GM18868 (cell line): ENCODE data around the gene HPCA.

Experiments used
- ATAC-seq: cut with Tn5 transposase; IDR thresholded peaks from one replicate; pipeline ENCODE4 v1.9.1; 2021; ENCODE audit warnings: mild to moderate bottlenecking, moderate library complexity; ENCODE audit not compliant: unreplicated experiment

Gene HPCA

DNA sequence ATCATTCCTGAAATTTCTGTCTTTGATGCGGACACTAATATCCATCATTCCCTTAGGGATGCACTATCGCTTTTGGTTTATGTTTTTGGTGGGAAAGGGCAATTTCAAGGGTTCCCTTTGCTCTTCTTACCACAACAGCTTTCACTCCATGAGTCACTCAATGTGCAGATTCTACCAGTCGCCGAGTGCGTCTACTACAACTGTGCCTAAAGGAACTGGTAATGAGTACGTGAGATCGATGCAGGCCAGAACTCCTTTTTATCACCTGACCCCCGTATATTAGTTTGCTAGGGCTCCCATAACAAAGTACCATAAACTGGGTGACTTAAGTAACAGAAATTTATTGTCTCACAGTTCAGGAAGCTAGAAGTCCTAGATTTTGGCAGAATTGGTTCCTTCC lies 42.4 kb downstream of the HPCA start:
- no peak for ATAC-seq

DNA sequence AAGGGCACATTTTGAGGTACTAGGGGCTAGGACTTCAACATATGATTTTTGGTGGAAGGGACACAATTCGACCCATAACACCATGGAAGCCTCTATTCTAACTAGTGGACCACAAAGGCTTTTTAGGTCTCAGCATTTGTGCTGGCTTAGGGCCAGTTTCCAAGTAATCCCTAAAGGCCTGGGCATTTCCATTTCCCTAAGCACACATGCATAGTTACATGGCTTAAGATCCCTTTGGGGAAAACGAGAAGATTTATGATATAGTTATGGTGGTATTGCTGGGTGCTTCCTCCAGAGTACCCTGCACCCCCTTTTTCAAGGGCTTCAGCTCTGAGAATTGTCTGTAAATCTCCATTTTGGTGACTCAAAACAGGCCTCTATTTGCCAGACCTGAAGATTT lies 43.1 kb downstream of the HPCA start:
- no peak for ATAC-seq

- ATAC-seq, result no peak
Measured at GRCh38 chr1:32931760-32932159, 45.5 kb downstream of the HPCA start.

GRCh38 chr1:32933742-32934322 lies 47.5 kb downstream of the HPCA start:
- no peak for ATAC-seq

GRCh38 chr1:32934535-32934934 lies 48.2 kb downstream of the HPCA start:
- no peak for ATAC-seq

GRCh38 chr1:32937061-32937460 lies 50.8 kb downstream of the HPCA start:
- no peak for ATAC-seq

DNA sequence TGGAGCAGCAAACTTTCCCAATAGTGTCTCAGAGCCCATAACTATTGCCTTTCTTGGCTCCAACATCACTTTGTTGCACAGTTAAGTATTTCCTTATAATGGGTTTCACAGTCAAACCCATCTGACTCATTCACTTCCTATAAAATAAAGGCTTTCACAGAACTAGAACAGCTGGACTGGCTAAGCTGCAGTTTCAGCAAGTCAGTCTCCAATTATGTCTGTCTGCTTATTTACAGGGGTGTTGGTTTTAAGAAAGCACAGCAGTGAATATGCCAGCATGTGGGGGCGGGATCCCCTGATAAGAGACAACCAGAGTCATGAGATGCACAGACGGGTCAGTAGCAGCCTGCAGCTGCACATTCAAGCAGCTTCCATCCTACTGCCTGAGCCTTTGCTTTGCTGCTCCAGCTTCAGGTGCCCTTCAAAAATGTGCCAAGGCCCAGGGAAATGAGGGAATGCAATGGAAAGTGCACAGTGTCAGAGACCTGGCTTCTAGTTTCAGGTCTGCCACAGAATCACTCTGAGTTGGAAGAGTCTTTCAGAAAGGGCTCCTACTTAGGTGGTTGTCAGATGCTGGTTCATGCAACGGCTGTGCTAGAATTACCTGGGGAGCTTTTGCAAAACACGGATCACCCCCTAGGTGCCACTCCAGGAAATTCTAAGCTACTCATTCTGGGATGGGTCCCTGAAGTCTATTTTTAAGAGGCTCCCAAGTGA lies 53.5 kb downstream of the HPCA start:
- no peak for ATAC-seq

DNA sequence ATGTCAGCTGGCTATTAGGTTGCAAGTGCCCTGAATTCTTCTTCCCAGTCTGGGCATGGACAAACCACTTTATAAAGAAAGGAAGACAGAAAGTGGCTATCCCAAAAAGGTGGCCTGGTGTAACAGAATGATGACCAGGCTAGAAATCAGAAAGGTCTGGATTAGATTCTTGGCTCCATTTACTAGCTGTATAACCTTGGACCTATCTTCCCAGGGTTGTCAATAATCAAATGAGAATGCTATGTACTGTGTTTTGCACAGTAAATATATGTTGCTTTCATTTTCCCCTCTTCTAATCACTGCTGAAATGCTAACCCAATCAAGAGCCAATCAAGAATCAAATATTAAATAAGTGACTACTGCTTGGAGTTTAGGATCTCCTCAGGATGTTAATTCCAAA lies 57.9 kb downstream of the HPCA start:
- ATAC-seq, result no peak
